HepG2 (cell line): ENCODE results near the gene ALDH3A1. TPM values are rescaled to one million over a fixed set of nuclear protein-coding genes. Genes with fewer than 3 reads are reported as not detected.

Source experiments
- ADNP ChIP-seq: sonication (generic); formaldehyde crosslinking; IDR thresholded peaks from 2 replicates; pipeline ENCODE4 v1.4.0; 2020; ENCODE audit warnings: missing genetic modification reagents
- ATF7-NPFF ChIP-seq: sonication (generic); formaldehyde crosslinking; IDR thresholded peaks from 2 replicates; pipeline ENCODE4 v1.8.1; 2023; ENCODE audit warnings: mild to moderate bottlenecking, low read depth, missing genetic modification reagents, moderate library complexity
- ELF3 ChIP-seq: IDR thresholded peaks from 2 replicates; pipeline ENCODE4 v1.6.1; 2016; ENCODE audit warnings: missing genetic modification reagents, missing compliant biosample characterization
- LCORL ChIP-seq, 2 experiments: fragments of 450-650 bp in 1 of 2; sonication (generic) in 1 of 2; formaldehyde crosslinking in 1 of 2; IDR thresholded peaks; 2 replicates each; pipeline versions ENCODE4 v1.5.0 to v1.6.1; 2017 to 2020; ENCODE audit warnings: antibody characterized with exemption in 1 of 2, missing genetic modification reagents in 1 of 2
- SOX6 ChIP-seq, 2 experiments: fragments of 450-650 bp in 1 of 2; sonication (generic) in 1 of 2; formaldehyde crosslinking in 1 of 2; IDR thresholded peaks; 2 replicates each; pipeline versions ENCODE4 v1.4.0 to v1.6.1; 2017 to 2020; ENCODE audit warnings: antibody characterized with exemption in 1 of 2, mild to moderate bottlenecking in 1 of 2, missing genetic modification reagents in 1 of 2
- ZMYM2 ChIP-seq: sonication (generic); formaldehyde crosslinking; IDR thresholded peaks from 2 replicates; pipeline ENCODE4 v1.8.0; 2022; ENCODE audit warnings: mild to moderate bottlenecking, missing genetic modification reagents
- ZNF543 ChIP-seq: sonication (generic); formaldehyde crosslinking; IDR thresholded peaks from 2 replicates; pipeline ENCODE4 v1.4.0; 2020; ENCODE audit warnings: mild to moderate bottlenecking, missing genetic modification reagents
- ZNF598 ChIP-seq: sonication (generic); formaldehyde crosslinking; IDR thresholded peaks from 2 replicates; pipeline ENCODE4 v1.5.1; 2020; ENCODE audit warnings: mild to moderate bottlenecking, missing genetic modification reagents, borderline replicate concordance
- ZNF746 ChIP-seq: sonication (generic); formaldehyde crosslinking; IDR thresholded peaks from 2 replicates; pipeline ENCODE4 v1.8.0; 2022; ENCODE audit warnings: mild to moderate bottlenecking, missing genetic modification reagents
- ZNF883 ChIP-seq: sonication (generic); formaldehyde crosslinking; IDR thresholded peaks from 2 replicates; pipeline ENCODE4 v1.5.1; 2020; ENCODE audit warnings: mild to moderate bottlenecking, missing genetic modification reagents; ENCODE audit errors: not compliant biosample characterization
- polyA plus RNA-seq, 8 experiments: library from polyadenylated mRNA; depleted of rRNA in 3 of 8; stranded (reverse) in 7 of 8; unstranded in 1 of 8; fragments of >200 nt; fragmentation: Illumina TruSeq in 4 of 8; extraction: Trizol in 4 of 8; gene quantifications; 2 replicates each; pipeline versions ENCODE4 v1.2.1 to v1.2.3, GENCODE V29; 2011 to 2016; ENCODE audit warnings: low read depth in 4 of 8, missing spikeins in 1 of 8, mixed read lengths in 1 of 8; ENCODE audit not compliant: insufficient read depth in 1 of 8
- total RNA-seq, 5 experiments: library from RNA; depleted of rRNA; stranded (reverse); fragments of >200 nt; fragmentation: Illumina TruSeq; extraction: Trizol; gene quantifications; 2 replicates each; pipeline ENCODE4 v1.2.3, GENCODE V29; 2016; ENCODE audit warnings: low read depth in 1 of 5
- TF ChIP-seq, protein P1 (sequence below): sonication (generic); formaldehyde crosslinking; IDR thresholded peaks from 2 replicates; pipeline ENCODE4; 2020; ENCODE audit warnings: missing genetic modification reagents, mild to moderate bottlenecking, borderline replicate concordance
- TF ChIP-seq, protein P2 (sequence below): sonication (generic); formaldehyde crosslinking; IDR thresholded peaks from 2 replicates; pipeline ENCODE4 v1.5.1; 2020; ENCODE audit warnings: missing genetic modification reagents, mild to moderate bottlenecking, borderline replicate concordance
- TF ChIP-seq, protein P3 (sequence below): sonication (generic); formaldehyde crosslinking; IDR thresholded peaks from one replicate; pipeline ENCODE4 v1.5.1; 2020; ENCODE audit warnings: mild to moderate bottlenecking, missing genetic modification reagents; ENCODE audit errors: not compliant biosample characterization

Gene ALDH3A1
- total and polyA plus RNA-seq, 2 of the 13 experiments (the other 11 are each of a cell fraction or from before 2014, with no cell fraction given): 0.07 to 0.62 TPM

DNA sequence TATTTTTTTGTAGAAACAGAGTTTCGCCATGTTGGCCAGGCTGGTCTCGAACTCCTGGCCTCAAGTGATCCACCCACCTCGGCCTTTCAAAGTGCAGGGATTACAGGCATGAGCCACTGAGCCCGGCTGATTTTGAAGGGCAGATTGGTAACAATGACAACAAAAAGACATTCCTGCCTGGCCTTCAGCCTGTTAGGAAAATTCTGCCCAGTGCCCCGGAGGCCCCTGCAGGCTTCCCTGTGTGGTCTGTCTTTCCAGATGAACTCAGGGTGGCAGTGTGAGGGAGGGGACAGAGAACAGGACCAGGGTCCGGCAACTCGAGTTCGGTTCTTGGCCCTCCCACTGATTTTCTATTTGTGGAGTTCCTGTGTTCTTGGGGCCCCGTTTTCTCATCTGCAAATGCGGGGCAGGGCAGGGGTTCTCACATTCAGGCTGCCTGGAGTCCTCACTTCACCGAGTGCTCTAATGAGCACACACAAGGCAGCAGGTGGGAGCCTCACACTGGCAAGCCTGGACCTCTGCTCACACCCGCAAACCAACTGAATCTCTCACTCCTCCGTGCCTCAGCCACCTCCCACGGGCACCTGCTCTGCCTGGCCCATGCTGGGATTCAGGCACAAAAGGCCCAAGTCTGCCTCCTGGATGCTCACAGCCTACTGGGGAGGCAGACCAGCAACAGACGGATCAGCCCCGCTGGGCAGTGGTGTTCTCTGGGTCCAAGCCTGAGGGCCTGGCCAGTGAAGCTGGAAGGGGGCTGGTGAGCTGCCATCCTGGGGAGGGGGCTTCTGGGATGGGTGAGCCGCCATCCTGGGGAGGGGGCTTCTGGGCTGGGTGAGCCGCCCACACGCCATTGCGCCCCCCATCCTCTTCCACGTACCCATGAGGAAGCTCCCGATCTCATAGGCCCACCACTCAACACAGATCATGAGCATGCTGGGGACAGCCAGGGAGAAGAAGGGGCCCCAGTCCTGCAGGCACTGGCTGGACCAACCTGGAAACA is 42.0 kb downstream of the ALDH3A1 start (continued):
- TF ChIP-seq SOX6 (IDR thresholded peaks at IDR 0.05) (no peak), SOX6 (CRISPR knock-in tag; IDR thresholded peaks at IDR 0.05) (0 out of 2 replicates have a peak, but pooled peaks have one; percentile 13), ADNP (CRISPR knock-in tag) (peak; percentile 48; the same call in 1 of the 2 replicates), LCORL (IDR thresholded peaks at IDR 0.05) (no peak), LCORL (CRISPR knock-in tag; IDR thresholded peaks at IDR 0.05) (0 out of 2 replicates have a peak, but pooled peaks have one; percentile 12), ZNF746 (CRISPR knock-in tag) (no peak), ELF3 (no peak), ZMYM2 (CRISPR knock-in tag) (0 out of 2 replicates have a peak, but pooled peaks have one; percentile 33), ZNF543 (no peak), ZNF883 (peak; percentile 39), ATF7-NPFF (no peak), ZNF598 (0 out of 2 replicates have a peak, but pooled peaks have one; percentile 36)
- TF ChIP-seq, protein P1, sequence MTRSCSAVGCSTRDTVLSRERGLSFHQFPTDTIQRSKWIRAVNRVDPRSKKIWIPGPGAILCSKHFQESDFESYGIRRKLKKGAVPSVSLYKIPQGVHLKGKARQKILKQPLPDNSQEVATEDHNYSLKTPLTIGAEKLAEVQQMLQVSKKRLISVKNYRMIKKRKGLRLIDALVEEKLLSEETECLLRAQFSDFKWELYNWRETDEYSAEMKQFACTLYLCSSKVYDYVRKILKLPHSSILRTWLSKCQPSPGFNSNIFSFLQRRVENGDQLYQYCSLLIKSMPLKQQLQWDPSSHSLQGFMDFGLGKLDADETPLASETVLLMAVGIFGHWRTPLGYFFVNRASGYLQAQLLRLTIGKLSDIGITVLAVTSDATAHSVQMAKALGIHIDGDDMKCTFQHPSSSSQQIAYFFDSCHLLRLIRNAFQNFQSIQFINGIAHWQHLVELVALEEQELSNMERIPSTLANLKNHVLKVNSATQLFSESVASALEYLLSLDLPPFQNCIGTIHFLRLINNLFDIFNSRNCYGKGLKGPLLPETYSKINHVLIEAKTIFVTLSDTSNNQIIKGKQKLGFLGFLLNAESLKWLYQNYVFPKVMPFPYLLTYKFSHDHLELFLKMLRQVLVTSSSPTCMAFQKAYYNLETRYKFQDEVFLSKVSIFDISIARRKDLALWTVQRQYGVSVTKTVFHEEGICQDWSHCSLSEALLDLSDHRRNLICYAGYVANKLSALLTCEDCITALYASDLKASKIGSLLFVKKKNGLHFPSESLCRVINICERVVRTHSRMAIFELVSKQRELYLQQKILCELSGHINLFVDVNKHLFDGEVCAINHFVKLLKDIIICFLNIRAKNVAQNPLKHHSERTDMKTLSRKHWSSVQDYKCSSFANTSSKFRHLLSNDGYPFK (CRISPR knock-in tag): 0 out of 2 replicates have a peak, but pooled peaks have one; percentile 28
- TF ChIP-seq, protein P2, sequence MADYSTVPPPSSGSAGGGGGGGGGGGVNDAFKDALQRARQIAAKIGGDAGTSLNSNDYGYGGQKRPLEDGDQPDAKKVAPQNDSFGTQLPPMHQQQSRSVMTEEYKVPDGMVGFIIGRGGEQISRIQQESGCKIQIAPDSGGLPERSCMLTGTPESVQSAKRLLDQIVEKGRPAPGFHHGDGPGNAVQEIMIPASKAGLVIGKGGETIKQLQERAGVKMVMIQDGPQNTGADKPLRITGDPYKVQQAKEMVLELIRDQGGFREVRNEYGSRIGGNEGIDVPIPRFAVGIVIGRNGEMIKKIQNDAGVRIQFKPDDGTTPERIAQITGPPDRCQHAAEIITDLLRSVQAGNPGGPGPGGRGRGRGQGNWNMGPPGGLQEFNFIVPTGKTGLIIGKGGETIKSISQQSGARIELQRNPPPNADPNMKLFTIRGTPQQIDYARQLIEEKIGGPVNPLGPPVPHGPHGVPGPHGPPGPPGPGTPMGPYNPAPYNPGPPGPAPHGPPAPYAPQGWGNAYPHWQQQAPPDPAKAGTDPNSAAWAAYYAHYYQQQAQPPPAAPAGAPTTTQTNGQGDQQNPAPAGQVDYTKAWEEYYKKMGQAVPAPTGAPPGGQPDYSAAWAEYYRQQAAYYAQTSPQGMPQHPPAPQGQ (CRISPR knock-in tag): no peak
- TF ChIP-seq, protein P3, sequence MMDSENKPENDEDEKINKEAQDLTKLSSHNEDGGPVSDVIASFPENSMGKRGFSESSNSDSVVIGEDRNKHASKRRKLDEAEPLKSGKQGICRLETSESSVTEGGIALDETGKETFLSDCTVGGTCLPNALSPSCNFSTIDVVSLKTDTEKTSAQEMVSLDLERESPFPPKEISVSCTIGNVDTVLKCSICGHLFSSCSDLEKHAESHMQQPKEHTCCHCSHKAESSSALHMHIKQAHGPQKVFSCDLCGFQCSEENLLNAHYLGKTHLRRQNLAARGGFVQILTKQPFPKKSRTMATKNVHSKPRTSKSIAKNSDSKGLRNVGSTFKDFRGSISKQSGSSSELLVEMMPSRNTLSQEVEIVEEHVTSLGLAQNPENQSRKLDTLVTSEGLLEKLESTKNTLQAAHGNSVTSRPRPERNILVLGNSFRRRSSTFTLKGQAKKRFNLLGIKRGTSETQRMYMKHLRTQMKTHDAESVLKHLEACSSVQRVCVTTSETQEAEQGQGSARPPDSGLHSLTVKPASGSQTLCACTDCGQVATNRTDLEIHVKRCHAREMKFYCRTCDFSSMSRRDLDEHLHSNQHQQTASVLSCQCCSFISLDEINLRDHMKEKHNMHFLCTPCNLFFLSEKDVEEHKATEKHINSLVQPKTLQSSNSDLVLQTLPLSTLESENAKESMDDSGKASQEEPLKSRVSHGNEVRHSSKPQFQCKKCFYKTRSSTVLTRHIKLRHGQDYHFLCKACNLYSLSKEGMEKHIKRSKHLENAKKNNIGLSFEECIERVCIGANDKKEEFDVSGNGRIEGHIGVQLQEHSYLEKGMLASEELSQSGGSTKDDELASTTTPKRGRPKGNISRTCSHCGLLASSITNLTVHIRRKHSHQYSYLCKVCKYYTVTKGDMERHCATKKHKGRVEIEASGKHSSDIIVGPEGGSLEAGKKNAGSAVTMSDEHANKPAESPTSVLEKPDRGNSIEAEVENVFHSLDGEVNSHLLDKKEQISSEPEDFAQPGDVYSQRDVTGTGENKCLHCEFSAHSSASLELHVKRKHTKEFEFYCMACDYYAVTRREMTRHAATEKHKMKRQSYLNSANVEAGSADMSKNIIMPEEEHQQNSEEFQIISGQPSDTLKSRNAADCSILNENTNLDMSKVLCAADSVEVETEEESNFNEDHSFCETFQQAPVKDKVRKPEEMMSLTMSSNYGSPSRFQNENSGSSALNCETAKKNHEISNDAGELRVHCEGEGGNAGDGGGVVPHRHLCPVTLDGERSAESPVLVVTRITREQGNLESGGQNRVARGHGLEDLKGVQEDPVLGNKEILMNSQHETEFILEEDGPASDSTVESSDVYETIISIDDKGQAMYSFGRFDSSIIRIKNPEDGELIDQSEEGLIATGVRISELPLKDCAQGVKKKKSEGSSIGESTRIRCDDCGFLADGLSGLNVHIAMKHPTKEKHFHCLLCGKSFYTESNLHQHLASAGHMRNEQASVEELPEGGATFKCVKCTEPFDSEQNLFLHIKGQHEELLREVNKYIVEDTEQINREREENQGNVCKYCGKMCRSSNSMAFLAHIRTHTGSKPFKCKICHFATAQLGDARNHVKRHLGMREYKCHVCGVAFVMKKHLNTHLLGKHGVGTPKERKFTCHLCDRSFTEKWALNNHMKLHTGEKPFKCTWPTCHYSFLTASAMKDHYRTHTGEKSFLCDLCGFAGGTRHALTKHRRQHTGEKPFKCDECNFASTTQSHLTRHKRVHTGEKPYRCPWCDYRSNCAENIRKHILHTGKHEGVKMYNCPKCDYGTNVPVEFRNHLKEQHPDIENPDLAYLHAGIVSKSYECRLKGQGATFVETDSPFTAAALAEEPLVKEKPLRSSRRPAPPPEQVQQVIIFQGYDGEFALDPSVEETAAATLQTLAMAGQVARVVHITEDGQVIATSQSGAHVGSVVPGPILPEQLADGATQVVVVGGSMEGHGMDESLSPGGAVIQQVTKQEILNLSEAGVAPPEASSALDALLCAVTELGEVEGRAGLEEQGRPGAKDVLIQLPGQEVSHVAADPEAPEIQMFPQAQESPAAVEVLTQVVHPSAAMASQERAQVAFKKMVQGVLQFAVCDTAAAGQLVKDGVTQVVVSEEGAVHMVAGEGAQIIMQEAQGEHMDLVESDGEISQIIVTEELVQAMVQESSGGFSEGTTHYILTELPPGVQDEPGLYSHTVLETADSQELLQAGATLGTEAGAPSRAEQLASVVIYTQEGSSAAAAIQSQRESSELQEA: no peak
- TF ChIP-seq, all 625 proteins: peak for 16
